Right kidney (tissue), 1 donor: ENCODE measurements around the gene VEGFA.
A peak's percentile ranks its signal among the peaks of the same experiment; 100 is the strongest.

Experiments
- DNase-seq: peaks from one replicate; pipeline ENCODE4 v3.0.0-alpha.2; 2016

Gene VEGFA

DNA sequence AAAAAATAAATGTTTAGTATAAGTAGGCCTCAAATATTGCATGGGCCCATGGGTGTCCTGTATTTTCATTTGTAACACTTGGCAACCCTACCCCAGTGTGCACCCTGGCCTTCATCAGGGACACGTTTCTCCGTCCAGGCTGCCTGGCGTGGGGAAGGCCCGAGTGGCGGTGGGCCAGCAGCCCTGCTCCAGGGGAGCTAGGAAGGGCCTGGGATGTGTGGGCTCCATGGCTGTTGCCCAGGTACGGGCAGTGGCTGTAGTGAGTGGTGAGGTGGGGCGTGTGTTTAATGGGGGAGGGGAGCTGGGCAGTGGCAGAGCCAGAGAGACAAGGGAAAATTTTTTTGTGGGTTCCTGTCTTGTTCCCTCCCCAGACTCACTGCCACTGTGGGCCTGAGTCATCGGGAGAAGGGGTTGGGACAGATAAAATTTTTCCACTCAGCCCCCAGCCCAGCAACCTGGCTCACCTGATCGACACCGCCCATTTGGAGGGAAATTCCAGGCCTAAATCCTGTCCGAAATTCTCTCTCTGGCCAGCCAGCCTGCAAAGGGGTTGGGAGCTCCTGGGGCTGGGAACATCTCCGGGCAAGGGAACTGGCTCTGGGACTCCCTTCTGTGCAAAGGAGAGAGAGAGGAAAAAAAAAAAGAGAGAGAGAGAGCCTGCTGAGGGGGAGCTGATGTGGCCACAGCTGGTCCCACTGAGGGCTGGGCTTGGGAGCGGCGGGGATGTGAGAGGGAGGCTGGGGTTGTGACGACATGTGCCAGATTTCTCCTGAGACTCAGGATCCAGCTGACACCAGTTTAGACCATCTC lies 32.5 kb upstream of the VEGFA start:
- DNase-seq: peak; percentile 4

DNA sequence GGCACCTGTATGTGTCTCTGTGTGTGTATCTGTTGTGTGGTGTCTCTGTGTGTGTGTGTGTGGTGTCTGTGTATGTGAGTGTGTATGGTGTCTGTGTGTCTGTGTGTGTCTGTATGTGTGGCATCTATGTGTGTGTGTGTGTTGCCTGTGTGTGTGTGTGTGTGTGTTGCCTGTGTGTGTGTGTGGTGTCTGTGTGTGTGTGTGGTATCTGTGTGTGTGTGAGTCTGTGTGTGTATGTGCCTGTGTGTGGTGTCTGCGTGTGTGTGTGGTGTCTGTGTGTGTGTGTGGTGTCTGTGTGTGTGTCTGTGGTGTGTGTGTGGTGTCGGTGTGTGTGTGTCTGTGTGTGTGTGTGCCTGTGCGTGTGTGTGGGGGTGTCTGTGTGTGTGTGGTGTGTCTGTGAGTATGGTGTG lies 31.7 kb upstream of the VEGFA start:
- DNase-seq: no peak

DNA sequence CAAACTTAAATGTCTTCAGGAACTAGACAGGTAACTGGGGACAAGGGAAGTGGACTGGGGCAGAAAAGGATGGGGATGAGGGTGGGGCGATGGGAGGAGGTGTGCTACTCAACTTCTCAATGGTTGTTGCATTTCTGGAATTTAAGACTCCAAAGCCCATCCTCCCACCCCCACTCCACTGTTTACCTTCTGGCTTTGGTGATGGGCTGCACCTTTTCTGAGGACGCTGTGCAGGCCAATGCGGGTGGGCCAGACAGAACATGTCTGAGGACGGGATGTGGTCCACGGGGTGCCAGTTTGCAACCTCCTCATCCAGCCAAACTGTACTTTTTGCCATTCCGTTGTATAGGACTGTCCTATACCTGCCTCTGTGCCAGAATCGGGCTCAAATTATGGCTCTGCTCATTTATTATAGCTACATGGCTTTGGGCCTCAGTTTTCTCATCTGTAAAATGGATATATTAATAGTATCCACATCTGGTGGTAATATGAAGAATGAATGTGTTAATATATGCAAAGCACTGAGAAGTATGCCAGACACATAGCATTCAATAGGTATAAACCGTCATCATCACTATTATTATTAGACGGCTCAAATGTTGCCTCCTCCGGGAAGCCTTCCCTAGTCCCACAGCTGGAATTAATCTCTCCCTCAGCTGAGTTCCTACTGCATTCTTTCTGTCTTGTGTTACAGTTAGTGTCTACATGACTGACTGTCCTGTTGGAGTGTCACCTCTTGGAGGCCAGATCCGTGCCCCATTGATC lies 31.0 kb upstream of the VEGFA start:
- no peak for DNase-seq

DNA sequence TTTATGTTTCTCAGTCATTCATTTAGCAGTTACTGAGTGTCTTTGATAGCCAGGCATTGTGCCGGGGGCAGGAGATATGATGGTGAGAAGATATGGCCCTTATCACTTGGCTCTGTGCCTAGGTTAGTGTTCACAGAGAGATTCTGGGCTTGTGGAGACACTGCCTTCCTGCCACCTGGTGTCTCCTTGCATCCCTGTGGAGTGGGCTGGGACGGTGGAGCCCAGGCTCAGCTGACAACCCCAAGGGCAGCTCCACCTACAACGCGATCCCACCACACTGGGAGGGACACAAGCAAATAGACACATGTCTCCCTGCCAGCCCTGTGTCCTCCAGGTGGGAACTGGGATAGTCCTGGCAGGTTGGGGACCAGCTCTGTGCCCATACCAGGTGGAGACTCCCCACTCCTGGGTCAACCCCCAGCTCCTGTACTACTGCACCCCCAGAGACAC lies 30.3 kb upstream of the VEGFA start:
- no peak for DNase-seq

DNA sequence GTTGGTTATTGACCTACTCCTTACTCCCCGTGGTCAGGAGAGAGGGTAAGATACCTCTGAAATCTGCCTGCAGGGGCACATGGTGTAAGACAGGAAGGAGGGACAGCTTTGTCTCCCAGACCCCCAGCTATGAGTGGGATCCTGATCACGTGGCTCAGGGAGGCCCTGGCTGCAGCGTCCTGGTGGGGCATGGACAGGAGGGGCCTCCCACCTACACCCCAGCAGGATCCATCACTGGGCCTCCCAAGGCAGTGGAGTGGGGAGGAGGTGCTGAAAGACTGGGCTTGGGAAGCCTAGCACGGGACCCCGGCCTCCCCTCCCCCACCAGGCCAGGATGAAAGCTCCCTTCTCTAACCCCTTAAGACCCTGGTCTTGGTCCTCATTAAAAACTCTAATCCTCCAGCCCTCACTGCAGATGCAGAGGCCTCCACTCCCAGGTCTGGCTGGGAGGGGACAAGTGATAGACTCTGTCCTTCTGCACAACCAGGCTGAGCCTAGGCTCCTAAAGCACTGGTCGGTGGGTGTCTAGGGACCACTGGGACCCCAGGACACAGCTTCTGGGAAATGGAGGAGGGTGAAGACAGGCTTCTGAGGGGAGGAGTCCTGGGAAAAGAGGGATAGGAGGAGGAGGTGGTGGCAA lies 29.6 kb upstream of the VEGFA start:
- no peak for DNase-seq

DNA sequence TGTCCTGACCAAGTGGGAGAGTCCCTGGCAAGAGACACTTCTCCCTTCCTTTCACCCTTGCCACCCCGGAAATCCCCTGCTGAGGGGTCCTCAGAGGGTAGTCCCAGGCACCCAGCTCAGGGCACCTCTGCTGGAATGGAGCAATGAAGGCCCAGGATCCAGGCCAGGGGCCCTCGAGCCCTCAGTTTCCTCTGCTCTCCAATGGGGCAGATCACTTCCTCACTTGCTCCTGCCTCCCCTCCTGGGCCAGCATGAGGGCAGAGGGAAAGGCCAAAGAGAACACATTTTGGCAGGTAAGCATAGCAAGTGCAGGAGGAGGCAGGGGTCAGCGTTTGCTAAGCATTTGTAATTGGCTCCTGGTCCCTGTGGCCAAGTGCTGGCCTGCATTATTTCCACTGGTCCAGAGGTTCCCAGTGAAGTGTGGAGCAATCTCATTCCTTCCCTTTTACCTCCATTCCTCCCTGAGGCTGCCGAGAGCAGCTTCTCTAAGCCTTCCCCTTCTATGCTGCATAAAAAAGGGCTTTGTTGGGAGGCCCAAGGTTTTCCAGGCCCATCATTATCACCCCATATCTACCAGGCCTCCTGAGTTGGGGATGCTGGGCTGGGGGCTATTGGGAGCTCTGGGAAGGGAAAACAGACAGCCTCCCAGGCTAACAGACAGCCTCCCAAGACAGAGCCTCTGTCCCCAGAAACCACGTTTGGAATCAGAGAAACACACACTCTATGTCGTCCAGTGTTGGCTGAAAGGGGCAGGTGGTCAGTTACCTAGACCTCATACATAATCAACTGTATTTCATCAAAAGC lies 28.8 kb upstream of the VEGFA start:
- no peak for DNase-seq

DNA sequence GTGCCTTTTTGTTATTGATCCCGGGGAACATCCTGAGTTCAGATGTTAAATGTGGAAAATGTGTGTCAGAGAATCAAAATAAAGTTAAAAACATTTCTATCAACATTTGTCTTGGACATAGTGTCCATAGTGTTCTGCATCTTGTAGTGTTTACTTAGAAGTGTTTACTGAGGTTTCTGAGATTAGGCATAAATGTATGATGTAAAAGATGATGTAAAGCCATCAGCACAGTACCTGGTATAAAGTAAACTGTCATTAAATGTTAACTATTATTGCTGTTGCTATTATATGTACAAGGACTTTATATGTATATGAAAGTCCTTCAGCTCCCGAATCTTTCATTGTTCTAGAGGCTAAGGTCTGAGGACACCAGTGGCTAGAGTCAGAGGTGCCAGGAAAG lies 28.2 kb upstream of the VEGFA start:
- DNase-seq: no peak

DNA sequence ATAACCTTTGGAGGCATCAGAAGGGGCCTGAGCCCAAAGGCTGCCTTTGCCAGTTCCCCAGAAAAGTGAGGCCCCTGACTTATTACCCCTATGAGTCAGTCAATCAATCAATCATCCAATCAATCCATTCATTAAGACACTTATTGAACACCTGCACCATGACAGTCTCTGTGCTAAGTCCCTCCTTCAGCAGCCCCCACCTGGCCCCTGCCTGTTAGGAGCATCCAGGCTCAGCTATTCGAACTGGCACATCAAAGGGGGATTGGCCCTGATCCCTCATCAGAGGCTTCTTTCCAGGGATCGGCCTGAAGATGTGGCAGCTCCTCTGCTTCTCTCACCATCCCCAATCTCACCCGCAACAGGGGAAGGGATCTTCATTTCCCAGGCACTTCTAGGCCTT lies 27.7 kb upstream of the VEGFA start:
- no peak for DNase-seq

DNA sequence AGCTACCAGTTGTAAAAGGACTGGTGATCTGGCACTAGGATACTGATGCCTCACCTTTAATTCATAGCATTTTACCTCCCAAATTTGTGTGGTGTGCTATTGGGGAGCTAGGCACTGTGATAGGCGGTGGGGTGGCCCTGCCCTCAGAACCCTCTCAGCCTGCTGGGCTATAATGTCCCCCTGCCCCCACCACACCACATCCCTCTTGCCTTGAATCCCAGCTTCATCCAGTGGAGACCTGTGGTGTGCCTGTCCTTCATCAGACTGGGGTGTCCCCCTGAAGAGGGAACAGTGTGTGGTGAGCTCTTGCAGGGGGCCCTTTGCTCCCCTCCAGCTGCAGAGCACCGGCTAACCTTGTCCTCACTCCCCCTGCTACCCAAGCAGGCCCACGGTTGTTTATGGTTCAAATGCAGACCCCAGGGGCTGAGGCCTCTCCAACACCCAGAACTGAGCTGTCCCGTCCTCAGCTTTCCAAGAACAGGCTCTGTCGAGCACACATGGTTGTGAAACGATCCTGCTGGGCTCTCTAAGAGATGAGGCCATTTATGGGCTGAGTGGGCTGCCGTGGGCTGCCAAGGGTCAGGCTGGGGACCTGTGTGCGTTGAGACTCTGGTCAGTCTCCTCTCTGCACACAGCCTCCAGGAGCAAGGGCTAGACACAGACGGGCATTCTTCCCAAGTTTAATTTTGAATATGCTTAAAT lies 26.9 kb upstream of the VEGFA start:
- DNase-seq: no peak

DNA sequence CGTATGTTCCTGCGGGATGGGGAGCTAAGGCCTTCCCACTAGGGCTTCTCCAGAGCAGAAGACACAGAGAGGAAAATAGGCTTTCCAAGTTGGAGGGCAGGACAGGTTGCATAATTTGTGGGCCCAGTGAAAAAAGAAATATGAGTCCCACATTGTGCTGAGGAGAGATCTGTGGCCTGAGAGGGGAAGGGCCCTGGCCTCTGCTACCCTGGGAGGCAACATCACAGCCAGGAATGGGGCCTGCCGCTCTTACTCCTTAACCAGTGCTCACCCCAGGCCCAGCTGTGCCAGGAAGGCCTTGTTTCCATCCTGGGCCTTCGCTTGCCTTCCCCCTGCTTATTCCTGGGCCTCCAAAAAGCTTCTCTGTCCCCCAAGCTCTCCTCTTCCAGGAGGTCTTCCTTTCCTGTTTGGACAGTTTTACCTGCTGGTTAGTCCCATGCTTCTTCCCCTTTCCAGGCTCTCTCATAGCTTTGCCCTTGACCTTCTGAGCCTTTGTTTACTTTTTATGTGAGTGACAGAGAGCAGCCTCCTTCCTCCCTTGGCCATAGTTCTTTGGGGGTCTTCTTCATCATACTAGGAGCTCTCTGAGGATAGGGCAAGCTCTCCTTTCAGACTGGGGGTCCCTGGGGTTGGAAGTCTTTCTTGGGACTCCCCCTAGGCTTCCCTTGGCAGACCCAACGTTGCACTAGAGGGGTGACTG lies 26.2 kb upstream of the VEGFA start:
- DNase-seq: no peak

DNA sequence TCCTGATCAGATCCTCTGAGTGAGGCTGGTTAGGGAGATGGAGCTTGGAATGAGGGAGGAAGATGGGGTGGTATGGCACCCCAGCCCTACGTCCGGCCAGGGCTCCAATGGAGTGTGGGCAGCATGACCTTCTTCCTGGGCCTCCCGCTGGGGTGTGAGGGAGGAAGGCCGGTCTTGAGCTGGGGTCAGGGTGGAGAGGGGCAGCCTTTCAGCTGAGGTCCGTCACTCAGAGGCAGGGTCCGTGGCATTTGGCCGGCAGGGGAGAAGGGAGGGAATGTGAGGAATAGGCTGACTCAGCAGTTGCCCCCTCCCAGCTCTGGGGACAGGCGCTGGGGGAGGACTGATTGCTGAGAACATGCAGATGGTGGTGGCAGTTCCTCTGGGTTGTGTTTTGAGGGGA lies 25.5 kb upstream of the VEGFA start:
- DNase-seq: no peak

DNA sequence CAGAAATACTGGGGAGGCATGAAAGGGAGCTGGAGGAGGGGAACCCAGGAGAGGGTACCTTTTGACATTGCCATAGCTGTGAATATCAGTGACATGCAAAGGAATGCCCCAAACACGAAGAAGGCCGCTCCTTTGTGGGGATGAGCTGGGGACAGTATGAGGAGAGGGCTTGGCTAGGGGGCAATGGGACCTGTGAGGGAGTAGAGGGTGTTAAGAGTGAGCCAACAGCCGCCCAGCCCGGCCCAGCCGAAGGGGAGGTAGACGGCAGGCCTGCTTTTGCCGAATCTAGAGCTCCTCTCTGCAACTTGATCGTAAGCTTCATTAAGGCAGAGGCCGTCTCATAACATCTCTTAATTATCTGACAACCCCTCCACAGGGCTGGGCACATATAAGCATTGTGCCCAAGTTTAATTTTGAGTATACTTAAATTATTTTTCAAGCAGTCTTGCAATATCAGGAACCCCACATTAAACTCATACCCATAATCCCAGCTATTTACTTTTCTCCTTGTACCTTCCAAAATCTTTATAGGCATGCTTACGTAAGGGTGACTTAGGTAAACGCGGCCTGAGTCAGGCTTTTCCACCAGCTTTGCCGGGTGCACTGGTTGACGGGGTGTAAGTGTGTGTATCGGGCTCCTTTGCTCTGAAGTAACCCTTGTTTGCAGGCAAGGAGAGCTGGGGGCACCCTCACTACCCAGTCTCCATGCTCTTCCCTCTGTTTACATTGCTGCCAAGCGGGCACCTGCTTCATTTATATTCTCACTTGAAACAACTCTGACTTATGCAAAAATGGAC lies 24.9 kb upstream of the VEGFA start:
- DNase-seq: no peak

DNA sequence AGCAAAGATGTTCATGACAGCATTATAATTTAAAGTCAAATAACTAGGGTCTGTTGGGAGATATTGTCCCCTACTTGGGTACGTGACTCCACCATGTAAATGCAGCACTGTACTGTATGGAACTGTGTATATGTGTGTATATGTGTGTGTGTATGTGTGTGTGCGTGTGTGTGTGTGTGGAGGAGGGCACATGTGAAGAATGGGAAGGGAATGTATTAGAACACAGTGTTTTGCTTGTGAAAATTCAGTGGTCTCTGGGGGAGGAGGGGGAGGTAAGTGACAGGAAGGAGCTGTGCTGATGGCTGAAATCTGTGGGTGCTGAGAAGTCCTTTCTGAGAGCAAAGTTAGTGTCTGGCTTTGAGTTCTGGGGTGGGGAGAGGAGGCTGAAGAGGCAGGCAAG lies 23.9 kb upstream of the VEGFA start:
- DNase-seq: no peak

DNA sequence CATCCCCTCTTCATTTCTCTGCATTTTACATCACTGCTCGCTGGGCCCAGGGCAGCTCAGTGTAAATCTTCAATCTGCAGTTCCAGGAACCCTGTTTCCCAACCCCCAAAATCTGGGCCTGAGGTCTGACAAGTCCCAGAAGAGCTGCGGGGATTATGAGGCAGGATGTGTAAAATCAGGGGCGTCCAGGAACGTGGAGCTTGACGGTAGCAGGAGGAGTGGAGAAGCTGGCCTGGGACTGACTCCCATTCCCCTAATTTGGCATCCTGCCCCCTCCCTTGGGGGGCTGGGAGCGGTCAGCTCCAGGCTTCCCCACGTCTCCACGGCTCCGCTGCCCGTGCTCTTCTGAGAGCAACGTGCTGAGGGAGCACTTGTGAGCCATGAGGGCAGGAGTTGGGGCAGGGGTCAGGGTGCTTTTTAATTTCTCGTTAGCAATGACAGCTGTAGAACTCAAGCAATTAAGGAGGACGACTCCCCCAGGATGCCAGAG lies 23.4 kb upstream of the VEGFA start:
- peak; percentile 62 for DNase-seq

DNA sequence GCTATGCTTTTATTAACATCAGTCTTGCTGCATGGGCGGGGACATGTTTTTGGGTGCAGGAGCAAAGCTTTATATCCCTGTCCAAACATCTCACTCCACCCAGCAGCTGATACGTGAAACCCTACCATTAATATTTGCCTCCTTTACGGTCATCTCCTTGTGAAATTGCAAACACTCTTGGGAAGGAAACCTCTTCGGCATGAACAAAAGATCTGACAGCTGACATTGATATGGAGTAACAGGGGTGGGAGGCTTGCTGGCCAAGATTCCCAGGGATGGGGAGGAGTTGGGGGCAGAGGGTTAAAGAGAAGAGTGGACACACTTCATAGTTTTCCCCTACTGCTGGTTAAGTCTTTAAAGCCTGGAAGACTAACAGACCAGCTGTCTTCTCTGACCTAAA lies 22.2 kb upstream of the VEGFA start:
- DNase-seq: no peak

DNA sequence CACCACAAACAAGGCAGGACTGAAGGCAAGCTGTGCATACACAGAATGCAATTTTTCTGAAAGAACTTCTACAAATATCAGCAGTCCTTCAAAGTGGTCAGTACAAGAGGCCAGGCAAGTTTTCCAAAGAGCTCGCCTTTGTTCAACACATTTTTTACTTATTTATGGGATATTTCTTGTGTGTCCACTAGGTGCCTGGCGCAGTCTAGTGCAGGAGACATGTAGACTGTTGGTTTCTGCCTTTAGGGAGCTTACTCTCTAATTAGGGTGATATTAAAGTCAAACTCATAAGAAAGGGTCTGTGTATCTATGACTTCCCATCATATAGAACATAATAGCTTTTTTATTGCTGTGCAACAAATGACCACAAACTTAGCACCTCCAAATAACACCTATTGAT lies 21.2 kb upstream of the VEGFA start:
- DNase-seq: no peak

DNA sequence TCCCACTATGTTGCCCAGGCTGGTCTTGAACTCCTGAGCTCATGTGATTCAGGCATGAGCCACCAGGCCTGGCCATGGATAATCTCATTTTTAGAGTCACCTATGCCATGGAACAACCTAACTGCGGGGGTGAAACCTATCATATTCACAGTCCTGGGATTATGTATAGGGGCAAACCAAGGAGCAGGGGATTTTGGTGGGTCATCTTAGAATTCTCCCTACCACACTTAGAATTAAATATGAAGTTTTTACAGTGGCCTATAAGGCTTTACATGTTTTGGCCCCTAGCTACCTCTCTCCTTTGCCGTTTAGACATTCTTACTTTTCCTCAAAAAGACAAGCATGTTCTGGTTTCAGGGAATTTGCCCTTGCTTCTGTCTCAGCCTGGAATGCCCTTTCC lies 20.6 kb upstream of the VEGFA start:
- no peak for DNase-seq

DNA sequence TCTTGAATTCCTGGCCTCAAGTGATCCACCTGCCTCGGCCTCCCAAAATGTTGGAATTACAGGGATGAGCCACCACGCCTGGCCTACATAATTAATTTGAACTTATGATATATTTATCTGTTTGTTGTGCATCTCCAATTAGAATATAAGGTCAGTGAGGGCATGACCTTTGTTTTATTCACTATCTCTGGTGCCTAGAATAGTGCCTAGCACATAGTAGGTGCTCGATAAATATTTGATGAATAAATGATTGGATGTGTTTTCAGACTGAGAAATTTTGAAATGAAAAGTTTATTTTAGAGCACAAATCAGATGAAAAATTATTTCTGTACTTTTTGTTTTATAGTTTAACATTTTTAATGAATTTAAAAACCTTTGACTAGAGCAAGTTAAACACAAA lies 19.4 kb upstream of the VEGFA start:
- no peak for DNase-seq

DNA sequence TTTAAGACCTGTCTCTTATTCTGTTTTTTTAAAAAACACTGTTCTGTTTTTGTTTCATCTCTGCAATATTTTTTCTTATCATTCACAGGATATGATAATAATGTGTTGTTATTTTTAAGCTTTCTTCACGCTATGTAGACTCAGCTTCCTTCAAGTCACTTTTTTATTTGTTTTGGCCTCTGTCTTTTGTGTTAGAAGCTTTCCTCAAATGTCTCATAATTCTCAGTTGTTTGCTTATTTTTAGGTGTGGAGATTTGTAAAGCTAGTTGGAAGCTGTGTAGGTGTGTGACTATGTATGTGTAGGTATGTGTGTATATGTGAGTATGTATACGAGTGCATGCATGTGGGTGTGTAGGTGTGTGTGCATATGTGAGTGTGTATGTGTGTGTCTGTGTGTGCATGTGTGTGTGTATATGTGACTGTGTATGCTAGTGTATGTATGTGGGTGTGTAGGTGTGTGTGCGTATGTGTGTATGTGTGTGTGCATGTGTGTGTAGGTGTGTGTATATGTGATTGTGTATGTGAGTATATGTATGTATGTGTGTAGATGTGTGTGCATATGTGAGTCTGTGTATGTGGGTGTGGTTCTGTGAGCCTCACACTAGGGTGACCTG lies 16.3 kb upstream of the VEGFA start:
- DNase-seq: no peak
